ENCODE results near the gene ZNF488.
A peak's percentile ranks its signal among the peaks of the same experiment; 100 is the strongest.

The ZNF488 gene

GRCh38 chr10:47366181-47366631, 17.9 kb downstream of the ZNF488 start:
- no peak for DNase-seq (ENCODE audit: low spot score)

- DNase-seq (ENCODE audit: low spot score): no peak
These were observed 18.5 kb downstream of the ZNF488 start for GRCh38 chr10:47365431-47366180.

DNA sequence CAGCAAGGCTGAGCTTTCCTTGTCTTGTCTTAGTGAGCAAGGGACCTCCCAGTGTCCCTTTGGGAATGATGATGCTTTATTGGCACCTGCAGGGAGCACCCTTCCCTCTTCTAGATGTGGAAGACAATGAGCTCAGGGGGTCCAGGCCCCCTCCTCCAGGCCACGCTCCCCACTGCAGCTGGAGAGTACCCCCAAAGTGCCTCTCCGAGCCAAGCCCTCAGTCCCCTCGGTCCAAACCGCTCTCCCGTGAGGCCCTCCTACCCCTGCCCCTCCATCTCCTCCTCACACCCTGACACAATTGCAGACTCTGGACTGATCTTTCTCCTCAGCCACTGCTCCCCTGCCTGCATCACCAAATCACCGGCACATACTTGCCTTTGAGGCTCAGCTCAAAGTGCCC, 19.2 kb downstream of the ZNF488 start:
- DNase-seq (ENCODE audit: low spot score): no peak

GRCh38 chr10:47364366-47364765, 19.7 kb downstream of the ZNF488 start:
- DNase-seq (ENCODE audit: low spot score): no peak

DNA sequence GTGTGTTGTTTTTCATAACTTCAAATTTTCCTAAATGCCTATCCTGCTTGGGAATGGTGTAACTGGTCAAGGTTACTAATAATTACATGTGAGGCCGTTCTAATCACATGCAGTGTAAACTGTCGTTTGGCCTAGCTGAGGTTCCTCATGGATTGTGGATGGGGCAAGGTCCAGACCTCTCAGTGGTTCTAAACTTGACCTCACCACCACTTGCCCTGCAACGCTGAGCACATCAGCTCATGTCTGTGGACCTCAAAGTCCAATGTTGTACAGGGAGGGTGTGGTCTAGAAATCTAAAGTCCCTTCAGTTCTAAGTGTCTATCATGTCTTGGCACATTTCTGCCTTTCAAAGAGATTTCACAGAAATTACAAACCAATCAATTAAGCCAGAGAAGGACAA, 20.3 kb downstream of the ZNF488 start:
- DNase-seq (ENCODE audit: low spot score): no peak

DNA sequence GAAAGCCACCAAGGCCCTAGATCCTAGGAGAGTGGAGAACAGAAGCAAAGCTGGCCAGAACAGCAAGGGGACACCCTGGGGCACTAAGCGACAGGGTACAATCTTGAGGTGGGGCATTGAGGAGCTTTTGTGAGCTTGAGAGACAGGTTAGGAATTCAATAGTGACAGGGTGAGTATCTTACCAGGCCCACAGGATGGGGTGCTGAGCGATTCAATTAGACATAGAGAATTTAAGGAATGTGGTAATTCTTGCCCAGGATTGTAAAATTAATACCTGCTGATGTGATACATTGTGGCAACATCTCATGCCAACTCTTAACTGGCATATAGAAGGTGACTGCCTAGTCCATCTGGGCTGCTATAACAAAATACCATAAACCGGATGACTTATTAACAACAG, 21.9 kb downstream of the ZNF488 start:
- no peak for DNase-seq (ENCODE audit: low spot score)

- DNase-seq (ENCODE audit: low spot score): peak; percentile 45
These were observed 22.8 kb downstream of the ZNF488 start for GRCh38 chr10:47361293-47361692.

DNA sequence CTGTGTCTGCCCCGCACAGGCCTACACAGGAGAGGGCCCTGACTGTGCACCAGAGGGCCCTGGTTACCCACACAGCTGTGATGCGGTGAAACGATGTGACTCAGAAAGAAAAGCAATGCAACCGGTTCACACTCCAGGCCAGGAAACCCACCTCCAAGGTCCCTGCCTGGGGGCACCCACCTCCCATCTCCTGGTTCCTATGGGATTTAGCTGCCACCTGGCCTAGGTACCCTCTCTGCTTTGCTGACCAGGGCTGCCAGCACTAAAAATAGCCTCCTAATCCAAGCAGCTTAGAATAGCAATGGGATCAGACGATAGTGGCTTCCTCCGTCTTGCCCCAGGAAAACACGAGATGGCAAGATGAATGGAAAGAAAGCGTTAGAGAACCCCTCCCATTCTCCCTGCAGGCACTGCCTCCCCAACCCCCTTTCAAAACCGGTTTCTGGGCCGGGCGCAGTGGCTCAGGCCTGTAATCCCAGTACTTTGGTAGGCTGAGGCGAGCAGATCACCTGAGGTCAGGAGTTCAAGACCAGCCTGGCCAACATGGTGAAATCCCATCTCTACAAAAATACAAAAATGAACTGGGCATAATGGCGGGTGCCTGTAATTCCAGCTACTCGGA, 23.6 kb downstream of the ZNF488 start:
- DNase-seq (ENCODE audit: low spot score): no peak

DNA sequence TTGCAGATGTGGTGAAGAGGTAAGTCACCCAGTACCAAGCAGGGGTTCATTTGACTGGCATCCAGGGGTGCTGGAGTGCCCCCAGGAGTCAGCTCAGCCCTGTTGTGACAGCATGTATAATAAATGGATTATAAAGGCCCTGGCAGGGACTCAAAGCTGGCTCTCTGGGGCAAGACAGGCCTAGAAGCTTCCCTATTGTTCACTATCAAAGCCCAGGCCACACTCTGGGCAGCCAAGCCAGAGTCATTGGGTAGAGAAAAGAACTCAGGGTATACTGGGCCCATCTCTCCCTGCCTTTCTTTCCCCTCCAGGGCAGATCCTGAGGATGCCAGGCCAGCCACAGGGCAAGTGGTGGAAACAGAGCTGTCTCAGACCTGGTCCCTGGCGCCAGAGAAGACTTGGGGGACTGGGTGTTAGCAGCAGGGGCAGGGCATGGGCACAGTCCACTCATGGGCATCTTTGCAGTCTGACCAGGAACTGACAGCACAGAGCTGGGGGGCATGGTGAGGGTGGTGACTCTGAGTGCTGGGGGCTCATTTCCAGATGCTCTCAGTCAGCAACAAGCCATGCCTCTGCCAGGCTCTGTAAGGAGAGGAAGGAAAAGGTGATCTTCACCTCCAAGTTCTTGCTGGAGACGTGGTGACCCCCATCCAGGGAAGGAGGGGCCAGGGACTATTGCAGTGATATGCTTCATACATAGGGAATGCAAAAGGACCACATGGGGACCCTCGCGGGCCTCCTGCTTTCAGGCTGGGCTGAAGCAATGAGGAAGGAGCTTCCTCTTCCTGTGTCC, 24.3 kb downstream of the ZNF488 start:
- DNase-seq (ENCODE audit: low spot score): no peak

DNA sequence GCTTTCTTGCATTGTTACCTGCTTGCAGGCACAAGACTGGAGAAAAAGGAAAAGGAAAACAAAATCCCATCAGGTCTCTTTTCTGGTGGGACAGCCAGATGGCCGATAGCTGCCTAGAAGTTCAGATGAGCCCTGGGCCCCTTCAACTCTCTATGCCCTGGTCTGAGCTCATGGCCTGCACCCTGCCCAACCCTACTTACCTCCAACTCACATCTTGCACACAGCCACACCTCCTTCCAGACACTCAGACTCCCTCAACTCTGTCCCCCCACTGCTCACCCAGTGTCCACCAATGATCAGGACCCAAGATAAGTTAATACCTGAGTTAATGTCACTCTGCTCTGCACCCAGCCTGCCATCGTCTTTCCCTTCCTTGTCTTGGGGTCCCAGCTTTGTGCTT, 25.0 kb downstream of the ZNF488 start:
- DNase-seq (ENCODE audit: low spot score): no peak

GRCh38 chr10:47358457-47358856, 25.6 kb downstream of the ZNF488 start:
- DNase-seq (ENCODE audit: low spot score): no peak

DNA sequence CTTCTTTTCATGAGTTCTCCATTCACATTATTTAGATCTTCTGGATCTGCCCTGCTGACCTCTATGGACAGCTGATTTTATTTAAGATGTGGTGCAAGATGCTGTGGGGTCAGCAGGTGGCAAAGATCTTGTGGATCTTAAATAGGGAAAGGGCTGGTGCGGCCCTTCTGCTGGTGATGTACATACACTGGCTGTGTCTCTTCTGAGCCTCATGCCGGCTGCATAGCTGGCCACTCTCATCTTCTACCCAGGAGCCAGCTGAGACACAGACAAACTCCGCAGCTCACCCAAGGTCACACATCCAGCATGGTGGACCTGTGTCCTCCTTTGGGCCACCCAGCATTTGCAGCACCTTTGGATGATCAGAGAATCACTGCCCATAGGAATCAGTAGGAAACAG, 26.2 kb downstream of the ZNF488 start:
- DNase-seq (ENCODE audit: low spot score): no peak

GRCh38 chr10:47357131-47357582, 26.9 kb downstream of the ZNF488 start:
- DNase-seq (ENCODE audit: low spot score): no peak

- DNase-seq (ENCODE audit: low spot score): no peak
These were observed 27.4 kb downstream of the ZNF488 start for GRCh38 chr10:47356708-47357107.

DNA sequence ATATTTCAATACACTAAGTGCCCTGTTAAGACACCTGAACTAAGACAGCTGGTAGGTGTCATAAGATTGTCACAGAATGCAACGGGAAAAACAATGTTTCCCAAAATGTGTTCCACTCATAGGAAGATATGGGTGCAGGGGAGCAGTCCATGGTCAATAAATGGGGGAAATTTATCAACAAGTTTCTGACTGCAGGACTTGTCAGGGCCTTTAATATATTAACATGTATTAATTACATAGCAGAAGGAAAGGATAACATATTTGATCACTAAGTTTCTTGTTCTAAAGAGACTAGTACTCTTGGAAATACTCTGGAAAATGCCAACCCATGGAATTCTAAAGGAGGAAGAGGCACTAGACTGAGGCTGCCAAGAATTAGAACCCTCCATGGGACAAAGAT, 29.2 kb downstream of the ZNF488 start:
- no peak for DNase-seq (ENCODE audit: low spot score)

- peak; percentile 34 for DNase-seq (ENCODE audit: low spot score)
These were observed 29.9 kb downstream of the ZNF488 start for GRCh38 chr10:47354165-47354564.

GRCh38 chr10:47353351-47353750, 30.7 kb downstream of the ZNF488 start:
- no peak for DNase-seq (ENCODE audit: low spot score)

- DNase-seq (ENCODE audit: low spot score): no peak
These were observed 31.9 kb downstream of the ZNF488 start for GRCh38 chr10:47351899-47352815.

DNA sequence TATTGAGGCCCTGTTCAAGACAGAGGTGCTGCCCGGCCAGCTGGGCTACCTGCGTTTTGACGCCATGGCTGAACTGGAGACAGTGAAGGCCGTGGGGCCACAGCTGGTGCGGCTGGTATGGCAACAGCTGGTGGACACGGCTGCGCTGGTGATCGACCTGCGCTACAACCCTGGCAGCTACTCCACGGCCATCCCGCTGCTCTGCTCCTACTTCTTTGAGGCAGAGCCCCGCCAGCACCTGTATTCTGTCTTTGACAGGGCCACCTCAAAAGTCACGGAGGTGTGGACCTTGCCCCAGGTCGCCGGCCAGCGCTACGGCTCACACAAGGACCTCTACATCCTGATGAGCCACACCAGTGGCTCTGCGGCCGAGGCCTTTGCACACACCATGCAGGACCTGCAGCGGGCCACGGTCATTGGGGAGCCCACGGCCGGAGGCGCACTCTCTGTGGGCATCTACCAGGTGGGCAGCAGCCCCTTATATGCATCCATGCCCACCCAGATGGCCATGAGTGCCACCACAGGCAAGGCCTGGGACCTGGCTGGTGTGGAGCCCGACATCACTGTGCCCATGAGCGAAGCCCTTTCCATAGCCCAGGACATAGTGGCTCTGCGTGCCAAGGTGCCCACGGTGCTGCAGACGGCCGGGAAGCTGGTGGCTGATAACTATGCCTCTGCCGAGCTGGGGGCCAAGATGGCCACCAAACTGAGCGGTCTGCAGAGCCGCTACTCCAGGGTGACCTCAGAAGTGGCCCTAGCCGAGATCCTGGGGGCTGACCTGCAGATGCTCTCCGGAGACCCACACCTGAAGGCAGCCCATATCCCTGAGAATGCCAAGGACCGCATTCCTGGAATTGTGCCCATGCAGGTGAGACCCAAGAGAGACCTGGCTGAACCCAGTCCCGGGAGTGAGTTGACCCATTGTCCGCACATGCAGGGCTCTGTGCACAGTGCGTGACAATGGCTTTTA, 33.1 kb downstream of the ZNF488 start:
- DNase-seq (ENCODE audit: low spot score): no peak

DNA sequence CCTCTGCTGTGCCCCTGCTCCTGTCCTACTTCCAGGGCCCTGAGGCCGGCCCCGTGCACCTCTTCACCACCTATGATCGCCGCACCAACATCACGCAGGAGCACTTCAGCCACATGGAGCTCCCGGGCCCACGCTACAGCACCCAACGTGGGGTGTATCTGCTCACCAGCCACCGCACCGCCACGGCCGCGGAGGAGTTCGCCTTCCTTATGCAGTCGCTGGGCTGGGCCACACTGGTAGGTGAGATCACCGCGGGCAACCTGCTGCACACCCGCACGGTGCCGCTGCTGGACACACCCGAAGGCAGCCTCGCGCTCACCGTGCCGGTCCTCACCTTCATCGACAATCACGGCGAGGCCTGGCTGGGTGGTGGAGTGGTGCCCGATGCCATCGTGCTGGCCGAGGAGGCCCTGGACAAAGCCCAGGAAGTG, 34.1 kb downstream of the ZNF488 start:
- DNase-seq (ENCODE audit: low spot score): no peak

DNA sequence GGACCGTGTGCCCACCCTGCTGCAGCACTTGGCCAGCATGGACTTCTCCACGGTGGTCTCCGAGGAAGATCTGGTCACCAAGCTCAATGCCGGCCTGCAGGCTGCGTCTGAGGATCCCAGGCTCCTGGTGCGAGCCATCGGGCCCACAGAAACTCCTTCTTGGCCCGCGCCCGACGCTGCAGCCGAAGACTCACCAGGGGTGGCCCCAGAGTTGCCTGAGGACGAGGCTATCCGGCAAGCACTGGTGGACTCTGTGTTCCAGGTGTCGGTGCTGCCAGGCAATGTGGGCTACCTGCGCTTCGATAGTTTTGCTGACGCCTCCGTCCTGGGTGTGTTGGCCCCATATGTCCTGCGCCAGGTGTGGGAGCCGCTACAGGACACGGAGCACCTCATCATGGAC, 34.6 kb downstream of the ZNF488 start:
- no peak for DNase-seq (ENCODE audit: low spot score)
